Naive thymus-derived CD8-positive, alpha-beta T cell (primary cell): ENCODE measurements around the gene KAT8. TPM values are rescaled to one million over a fixed set of nuclear protein-coding genes. Genes with fewer than 3 reads are reported as not detected.
"Not testable (repeated sequence)": the region's sequence is repeated elsewhere in the genome, so short reads cannot be mapped to it uniquely, and the experiment has no call there.

Experiments used
- ATAC-seq, 2 donors: fragments of 150-1000 bp; cut with Tn5 transposase in 1 of 2; sonication (Bioruptor Pico), chemical (Tn5 transposase) in 1 of 2; 1 replicate in 1 of 2; 2 replicates in 1 of 2; pipeline ENCODE4 v1.10.0; 2021; ENCODE audit warnings: mild to moderate bottlenecking in 2 of 2, moderate library complexity in 2 of 2
- POLR2A ChIA-PET: fragments of 350-600 bp; sonication (Branson Sonifier 250); formaldehyde crosslinking; loops from one replicate; lab custom pipeline; 2021; ENCODE audit warnings: antibody characterized with exemption; lab: Charles Lee
- DNase-seq, 10 donors: peaks; one replicate each; pipeline versions ENCODE4 v3.0.0 to v3.0.0-alpha.2; 2020 to 2022
- H3K27ac Mint-ChIP-seq, 10 donors: one replicate each; pipeline ENCODE4 v1.8.0; 2020 to 2022; ENCODE audit warnings: mild to moderate bottlenecking in 10 of 10, mixed read lengths in 10 of 10, moderate library complexity in 4 of 10, inconsistent platforms in 1 of 10
- H3K27me3 Mint-ChIP-seq, 5 donors: one replicate each; pipeline ENCODE4 v1.8.0; 2021 to 2022; ENCODE audit warnings: mixed read lengths in 5 of 5
- H3K36me3 Mint-ChIP-seq, 3 donors: one replicate each; pipeline ENCODE4 v1.8.0; 2020 to 2022; ENCODE audit warnings: mixed read lengths in 3 of 3, mild to moderate bottlenecking in 2 of 3, inconsistent platforms in 1 of 3
- H3K4me1 Mint-ChIP-seq, 4 donors: one replicate each; pipeline ENCODE4 v1.8.0; 2021 to 2022; ENCODE audit warnings: mixed read lengths in 4 of 4
- H3K4me3 Mint-ChIP-seq, 10 donors: one replicate each; pipeline ENCODE4 v1.8.0; 2020 to 2022; ENCODE audit warnings: mild to moderate bottlenecking in 10 of 10, mixed read lengths in 10 of 10, moderate library complexity in 6 of 10, inconsistent platforms in 1 of 10
- H3K9me3 Mint-ChIP-seq, 9 donors: one replicate each; pipeline ENCODE4 v1.8.0; 2020 to 2022; ENCODE audit warnings: mixed read lengths in 9 of 9, mild to moderate bottlenecking in 3 of 9, inconsistent platforms in 1 of 9, moderate library complexity in 1 of 9
- polyA plus RNA-seq, 3 donors: library from polyadenylated mRNA; unstranded; fragments of 300-500 nt; fragmentation: Illumina TruSeq; gene quantifications; one replicate each; pipeline ENCODE4 v1.2.3, GENCODE V29; 2021
- total RNA-seq, 8 experiments: library from RNA in 2 of 8; stranded (reverse) in 2 of 8; gene quantifications; one replicate each; pipeline ENCODE4 v1.2.3 and lab custom pipeline; 2021 to 2026

The KAT8 gene
- total and polyA plus RNA-seq, 5 experiments from 2014 or later: 58.0 to 123 (median 90.5) TPM

DNA sequence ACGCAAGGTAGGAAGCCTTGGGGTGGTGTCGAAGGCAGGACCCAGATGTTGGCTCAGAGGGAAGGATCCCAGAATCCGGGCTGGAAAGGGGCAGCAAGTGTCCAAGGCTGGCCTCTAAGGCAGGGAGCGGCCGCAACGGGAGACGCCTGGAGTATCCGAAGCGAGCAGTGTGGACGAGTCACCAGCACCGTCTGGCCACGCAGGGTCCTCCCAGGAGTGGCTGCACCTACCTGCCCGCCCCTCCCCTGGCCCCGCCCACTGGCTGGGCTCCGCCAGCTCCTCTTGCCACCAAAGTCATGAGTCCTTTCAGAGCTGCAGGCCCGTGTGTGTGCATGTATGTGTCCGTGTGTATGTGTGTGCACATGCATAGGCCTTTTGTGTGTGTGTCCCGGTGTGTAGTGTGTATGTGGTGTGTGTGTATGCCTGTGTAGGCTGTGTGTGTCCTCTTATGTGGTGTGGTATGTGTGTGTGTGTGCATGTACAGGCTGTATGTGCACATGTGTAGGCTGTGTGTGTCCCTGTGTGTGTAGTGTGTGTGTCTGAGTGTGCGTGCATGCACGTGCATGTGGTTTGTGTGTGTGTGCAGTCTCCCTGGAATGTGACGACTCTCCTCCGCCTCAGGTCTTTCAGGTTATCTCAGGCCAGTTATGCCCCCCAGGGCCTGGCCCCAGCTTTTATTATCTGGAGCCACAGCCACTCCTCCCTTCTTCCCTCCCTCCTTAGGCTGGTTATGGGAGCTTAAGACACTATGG is 18.2 kb downstream of the KAT8 start, which contains the start of gene PRSS8:
PRSS8 (minus strand) TSS at position 193 of the 752 bp plus-strand sequence. CDS start 229 bp downstream, outside the sequence.
- H3K27ac Mint-ChIP-seq: peak within 1 kb of the TSS in 2 of 10 donors; percentile 70 to 84
- ATAC-seq (no peak), DNase-seq (no peak)
- no peaks in the 10 kb centered on the region for H3K27me3 Mint-ChIP-seq
- H3K4me3 Mint-ChIP-seq: no peak within 1 kb of the TSS
- no peaks in the 10 kb centered on the region for H3K9me3 Mint-ChIP-seq
- POLR2A ChIA-PET: interaction anchor here (1.3 to 2.5 kb wide), 3 partner anchors 18 to 139 kb away, joined by 4 to 10 read pairs (median 5); partner anchors contain the start of genes FUS and KAT8
- H3K36me3 Mint-ChIP-seq: peaks cover 0 to 21% (median 2%) of the 10 kb centered on the region in 3 donors
- peaks cover 0 to 9% (median 0%) of the 10 kb centered on the region in 4 donors for H3K4me1 Mint-ChIP-seq

DNA sequence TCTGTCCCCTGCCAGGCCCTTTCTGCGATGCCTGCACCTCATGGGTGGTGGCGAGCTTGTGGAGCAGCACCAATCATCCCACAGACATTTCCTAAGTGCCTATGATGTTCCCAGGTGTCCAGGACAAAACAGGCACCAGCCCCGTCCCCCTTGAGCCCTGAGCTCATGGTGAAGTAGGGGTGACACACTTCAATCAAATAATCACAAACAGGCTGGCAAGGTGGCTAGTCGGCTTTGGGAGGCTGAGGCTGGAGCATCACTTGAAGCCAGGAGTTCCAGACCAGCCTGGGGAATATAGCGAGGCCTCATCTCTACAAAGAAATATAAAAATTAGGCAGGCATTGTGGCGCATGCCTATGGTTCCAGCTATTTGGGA is 18.8 kb downstream of the KAT8 start:
- Mint-ChIP-seq H3K4me1 (peaks cover 0 to 10% (median 1%) of the 10 kb centered on the region in 4 donors), H3K4me3 (no peak overlapping the region), H3K9me3 (no peaks in the 10 kb centered on the region), H3K27me3 (no peaks in the 10 kb centered on the region), H3K27ac (peak overlapping the region in 1 of 10 donors; percentile 70), H3K36me3 (peaks cover 0 to 15% (median 2%) of the 10 kb centered on the region in 3 donors)
- POLR2A ChIA-PET: interaction anchor here (0.6 to 2.5 kb wide), 3 partner anchors 19 to 139 kb away, joined by 3 to 10 read pairs (median 4); partner anchors contain the start of gene KAT8
- ATAC-seq (no peak), DNase-seq (no peak)

DNA sequence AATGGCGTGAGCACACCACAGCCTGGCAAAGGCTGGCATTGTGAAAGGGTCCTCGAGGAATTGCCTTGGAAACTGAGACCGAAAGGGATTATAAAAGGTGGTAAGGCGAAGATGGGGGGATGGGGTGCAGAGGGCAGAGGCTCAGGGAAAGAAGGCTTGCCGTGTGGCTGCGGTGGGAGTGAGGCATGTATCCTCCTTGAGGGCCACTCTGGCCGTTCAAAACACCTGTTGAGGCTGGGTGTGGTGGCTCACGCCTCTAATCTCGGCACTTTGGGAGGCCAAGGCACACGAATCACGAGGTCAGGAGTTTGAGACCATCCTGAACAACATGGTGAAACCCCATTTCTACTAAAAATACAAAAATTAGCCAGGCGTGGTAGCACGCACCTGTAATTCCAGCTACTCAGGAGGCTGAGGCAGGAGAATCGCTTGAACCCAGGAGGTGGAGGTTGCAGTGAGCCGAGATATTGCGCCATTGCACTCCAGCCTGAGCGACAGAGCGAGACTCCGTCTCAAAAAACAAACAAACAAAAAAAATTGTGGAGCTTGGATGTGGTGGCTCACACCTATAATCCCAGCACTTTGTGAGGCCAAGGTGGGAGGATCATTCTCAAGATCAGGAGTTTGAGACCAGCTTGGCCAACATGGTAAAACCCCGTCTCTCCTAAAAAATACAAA is 19.5 kb downstream of the KAT8 start:
- H3K9me3 Mint-ChIP-seq, ATAC-seq, DNase-seq, H3K27ac Mint-ChIP-seq, H3K36me3 Mint-ChIP-seq, H3K4me3 Mint-ChIP-seq, H3K27me3 Mint-ChIP-seq: not testable (repeated sequence)
- peaks cover 4 to 12% (median 5%) of the 10 kb centered on the region in 4 donors for H3K4me1 Mint-ChIP-seq
- POLR2A ChIA-PET: interaction anchor here (0.6 to 2.5 kb wide), 3 partner anchors 19 to 140 kb away, joined by 3 to 10 read pairs (median 4); partner anchors contain the start of gene KAT8

DNA sequence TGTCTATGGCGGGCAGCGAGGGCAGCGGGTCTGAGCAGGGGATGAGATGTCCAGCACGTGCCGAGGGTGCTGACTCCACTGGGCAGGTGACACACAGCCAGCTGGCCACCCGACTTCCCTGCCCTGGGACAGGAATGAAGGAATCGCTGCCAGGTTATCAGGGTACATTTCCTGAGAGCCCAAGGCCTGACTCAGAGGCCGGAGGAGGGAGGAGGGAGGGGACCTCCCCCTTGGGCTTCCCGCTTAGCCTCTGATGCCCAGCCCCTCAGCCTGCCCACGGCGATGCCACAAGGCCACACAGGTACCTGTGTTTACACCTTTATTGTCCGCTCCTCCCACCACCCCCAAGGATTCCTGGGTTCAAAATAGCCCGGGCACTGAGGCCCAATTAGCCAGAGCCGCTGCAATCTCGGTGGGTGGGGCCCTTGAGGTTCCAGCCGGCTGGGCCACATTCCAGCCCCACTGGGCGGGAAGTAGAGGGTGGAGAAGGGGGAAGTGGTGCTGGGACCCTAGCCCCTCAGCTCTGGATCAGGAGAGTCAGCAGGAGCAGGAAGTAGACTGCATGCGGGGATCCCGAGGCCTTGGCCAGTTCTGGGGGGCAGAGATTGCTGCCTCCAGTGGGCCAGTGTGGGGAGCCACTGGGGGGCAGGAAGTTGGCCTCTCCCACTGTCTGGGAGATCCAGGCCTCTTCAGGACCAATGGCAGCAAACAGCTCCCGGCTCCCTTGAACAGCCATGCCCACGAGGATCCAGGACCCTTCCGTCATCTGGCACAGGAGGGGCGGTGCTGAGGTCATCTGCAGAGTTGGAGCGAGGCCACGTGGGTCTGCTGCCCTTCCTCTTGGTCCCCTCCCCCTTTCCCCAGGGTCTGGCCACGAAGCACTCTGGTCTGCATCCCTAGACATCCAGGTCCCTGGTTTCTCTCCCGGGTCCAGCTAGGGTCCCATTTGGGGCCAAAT is 21.4 kb downstream of the KAT8 start:
- POLR2A ChIA-PET: interaction anchor here (0.6 to 1.6 kb wide), 6 partner anchors 27 to 728 kb away, joined by 4 to 10 read pairs (median 6); no protein-coding TSS in a partner anchor
- no peak for ATAC-seq
- Mint-ChIP-seq H3K27ac (no peak overlapping the region), H3K4me3 (no peak overlapping the region), H3K9me3 (no peaks in the 10 kb centered on the region), H3K36me3 (no peaks in the 10 kb centered on the region), H3K27me3 (no peaks in the 10 kb centered on the region), H3K4me1 (peaks cover 12 to 15% (median 14%) of the 10 kb centered on the region in 4 donors)
- DNase-seq: peak in 1 of 10 donors; percentile 10

DNA sequence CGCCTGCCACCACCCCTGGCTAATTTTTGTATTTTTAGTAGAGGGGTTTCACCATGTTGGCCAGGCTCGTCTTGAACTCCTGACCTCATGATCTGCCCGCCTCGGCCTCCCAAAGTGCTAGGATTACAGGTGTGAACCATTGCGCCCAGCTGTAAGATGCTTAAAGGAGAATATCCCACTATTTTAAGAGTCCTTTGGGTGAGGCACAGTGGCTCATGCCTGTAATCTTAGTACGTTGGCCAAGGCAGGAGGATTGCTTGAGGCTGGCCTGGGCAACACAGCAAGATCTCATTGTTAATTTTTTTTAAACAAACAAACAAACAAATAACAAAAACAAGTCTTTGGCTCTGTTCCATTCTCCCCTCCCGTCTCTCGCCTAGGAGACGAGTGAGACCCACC is 23.6 kb downstream of the KAT8 start:
- not testable (repeated sequence) for ATAC-seq, H3K9me3 Mint-ChIP-seq, DNase-seq, H3K36me3 Mint-ChIP-seq, H3K4me3 Mint-ChIP-seq, H3K27me3 Mint-ChIP-seq
- peak overlapping the region in 4 of 10 donors; percentile 11 to 56 (median 42) for H3K27ac Mint-ChIP-seq
- POLR2A ChIA-PET: interaction anchor here (1.1 to 7.2 kb wide), 4 partner anchors 14 to 70 kb away, joined by 3 to 240 read pairs (median 41); partner anchors contain the start of genes FUS and KAT8
- peaks cover 10 to 18% (median 15%) of the 10 kb centered on the region in 4 donors for H3K4me1 Mint-ChIP-seq

DNA sequence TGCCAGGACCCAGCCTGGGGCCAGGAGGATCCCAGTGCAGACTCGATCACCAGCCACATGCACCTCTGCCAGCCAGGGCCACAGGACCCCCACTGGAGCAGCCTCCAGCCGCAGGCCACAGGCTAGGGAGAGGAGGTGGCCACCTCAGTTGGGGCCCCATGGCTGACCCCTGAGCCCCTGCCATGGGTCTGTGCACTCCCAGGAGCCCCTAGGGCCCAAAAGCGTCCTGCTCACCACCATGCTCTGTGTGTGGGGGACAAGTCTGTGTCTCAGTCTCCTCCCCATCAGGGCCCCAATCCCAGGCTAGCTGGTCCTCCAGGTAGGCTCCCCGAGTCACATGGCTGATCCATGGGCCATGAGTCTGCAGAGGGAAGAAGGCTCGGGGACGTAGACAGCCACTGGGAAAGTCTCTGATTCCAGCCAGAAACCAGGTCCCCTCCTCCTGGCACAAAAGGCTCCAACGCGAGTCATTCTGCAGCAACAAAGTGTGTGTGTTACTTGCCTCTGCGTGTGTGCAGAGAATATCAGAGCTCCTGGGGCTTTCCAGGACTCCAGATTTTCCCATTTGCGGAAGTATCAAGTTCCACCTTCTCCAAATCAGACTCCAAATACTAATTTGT is 24.1 kb downstream of the KAT8 start:
- no peaks in the 10 kb centered on the region for H3K9me3 Mint-ChIP-seq
- ATAC-seq (no peak), DNase-seq (no peak)
- POLR2A ChIA-PET: interaction anchor here (0.5 to 7.2 kb wide), 41 partner anchors 10 to 956 kb away, joined by 3 to 240 read pairs (median 4); partner anchors contain the start of genes ARMC5, FBRS, FUS and HSD3B7
- peak overlapping the region; percentile 8 to 95 (median 90) for H3K27ac Mint-ChIP-seq
- peaks cover 10 to 18% (median 15%) of the 10 kb centered on the region in 4 donors for H3K4me1 Mint-ChIP-seq
- H3K36me3 Mint-ChIP-seq: no peaks in the 10 kb centered on the region
- H3K4me3 Mint-ChIP-seq: peak overlapping the region; percentile 39 to 82 (median 68)
- no peaks in the 10 kb centered on the region for H3K27me3 Mint-ChIP-seq

DNA sequence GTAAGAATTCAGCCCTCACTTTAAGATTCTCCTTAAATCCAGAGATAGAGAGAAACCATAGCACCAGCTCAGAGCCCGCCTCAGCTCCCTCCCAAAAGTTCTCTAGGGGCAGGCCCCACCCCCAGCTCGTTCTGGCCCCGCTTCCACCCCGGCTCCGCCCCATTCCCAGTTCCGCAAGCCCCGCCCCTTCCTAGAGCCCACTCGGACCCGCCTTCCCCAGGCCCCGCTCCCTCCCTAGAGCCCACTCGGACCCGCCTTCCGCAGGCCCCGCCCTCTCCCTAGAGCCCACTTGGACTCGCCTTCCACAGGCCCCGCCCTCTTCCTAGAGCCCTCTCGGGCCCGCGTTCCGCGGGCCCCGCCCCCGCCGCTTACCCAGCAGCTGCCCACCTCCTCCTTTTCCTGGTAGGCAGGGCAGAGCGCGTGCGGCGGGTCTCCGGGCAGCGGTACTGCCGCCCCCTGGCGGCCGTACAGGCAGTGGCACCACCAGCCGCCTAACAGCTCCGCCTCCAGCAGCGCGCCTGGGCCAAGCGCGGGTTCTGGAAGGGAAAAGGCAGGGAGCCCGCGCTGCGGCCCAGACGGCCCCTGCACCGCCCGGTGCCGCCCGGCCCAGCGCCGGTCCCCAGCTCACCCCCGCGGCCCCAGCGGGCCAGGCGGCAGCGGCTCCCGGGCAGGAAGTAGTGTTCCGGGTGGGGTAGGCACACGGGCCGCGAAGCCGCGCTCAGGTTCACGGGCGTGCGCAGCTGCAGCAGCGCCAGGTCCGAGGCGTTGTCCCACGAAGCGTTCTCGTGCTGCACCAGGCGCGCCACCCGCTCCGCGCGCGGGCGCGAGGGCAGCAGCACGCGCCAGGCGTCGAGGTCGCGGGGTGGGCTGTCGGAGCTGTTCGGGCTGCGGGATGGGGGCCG is 24.9 kb downstream of the KAT8 start:
- H3K27ac Mint-ChIP-seq: peak overlapping the region; percentile 8 to 95 (median 90)
- H3K9me3 Mint-ChIP-seq: no peaks in the 10 kb centered on the region
- no peaks in the 10 kb centered on the region for H3K36me3 Mint-ChIP-seq
- H3K27me3 Mint-ChIP-seq: peaks cover 0 to under 1% (median 0%) of the 10 kb centered on the region in 5 donors
- H3K4me1 Mint-ChIP-seq: peaks cover 10 to 18% (median 15%) of the 10 kb centered on the region in 4 donors
- DNase-seq (peak; percentile 92 to 99 (median 96)), ATAC-seq (peak; percentile 85 to 87)
- POLR2A ChIA-PET: interaction anchor here (0.5 to 7.2 kb wide), 44 partner anchors 11 to 956 kb away, joined by 3 to 240 read pairs (median 4); partner anchors contain the start of genes ARMC5, FBRS, FUS and HSD3B7
- peak overlapping the region; percentile 52 to 82 (median 68) for H3K4me3 Mint-ChIP-seq

DNA sequence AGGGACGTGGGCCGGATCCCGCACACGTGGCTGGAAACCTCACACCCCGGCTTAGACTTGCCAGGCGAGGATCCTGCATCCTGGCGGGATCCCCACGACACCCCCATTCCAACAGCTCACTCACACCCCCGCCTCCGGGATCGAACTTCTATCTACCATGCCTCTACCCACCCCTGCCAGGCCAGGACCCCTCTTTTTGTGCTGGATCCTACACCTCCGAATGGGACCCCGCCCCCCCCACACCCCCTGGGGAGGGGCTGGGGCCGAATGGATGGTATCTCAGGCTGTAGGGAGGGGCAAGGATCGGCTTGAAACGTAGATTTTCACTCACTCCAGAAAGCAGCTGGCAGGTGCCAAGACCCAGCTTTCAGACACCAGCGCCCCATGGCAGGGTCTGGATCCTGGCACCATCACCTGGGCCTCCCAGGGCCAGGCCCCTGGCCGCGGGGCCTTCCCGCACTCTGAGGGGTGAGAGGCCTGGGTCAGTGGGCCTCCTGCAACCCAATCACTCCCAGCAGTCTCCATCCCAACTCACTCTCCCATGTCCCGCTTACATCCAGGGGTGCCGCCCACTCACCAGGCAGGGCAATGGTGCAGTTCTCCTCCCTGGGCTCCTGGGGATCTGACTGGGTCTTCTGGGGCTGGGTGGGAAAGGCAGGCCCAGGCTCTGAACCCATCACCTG is 25.7 kb downstream of the KAT8 start:
- Mint-ChIP-seq H3K9me3 (no peaks in the 10 kb centered on the region), H3K4me3 (peak overlapping the region; percentile 61 to 84 (median 74)), H3K36me3 (no peaks in the 10 kb centered on the region), H3K27me3 (peaks cover 0 to 5% (median 0%) of the 10 kb centered on the region in 5 donors), H3K27ac (peak overlapping the region in 8 of 10 donors; percentile 29 to 87 (median 66)), H3K4me1 (peaks cover 11 to 22% (median 15%) of the 10 kb centered on the region in 4 donors)
- POLR2A ChIA-PET: interaction anchor here (1.0 to 7.2 kb wide), 29 partner anchors 12 to 726 kb away, joined by 3 to 240 read pairs (median 5); partner anchors contain the start of genes ARMC5, FBRS, FUS and HSD3B7
- DNase-seq (no peak), ATAC-seq (no peak)

DNA sequence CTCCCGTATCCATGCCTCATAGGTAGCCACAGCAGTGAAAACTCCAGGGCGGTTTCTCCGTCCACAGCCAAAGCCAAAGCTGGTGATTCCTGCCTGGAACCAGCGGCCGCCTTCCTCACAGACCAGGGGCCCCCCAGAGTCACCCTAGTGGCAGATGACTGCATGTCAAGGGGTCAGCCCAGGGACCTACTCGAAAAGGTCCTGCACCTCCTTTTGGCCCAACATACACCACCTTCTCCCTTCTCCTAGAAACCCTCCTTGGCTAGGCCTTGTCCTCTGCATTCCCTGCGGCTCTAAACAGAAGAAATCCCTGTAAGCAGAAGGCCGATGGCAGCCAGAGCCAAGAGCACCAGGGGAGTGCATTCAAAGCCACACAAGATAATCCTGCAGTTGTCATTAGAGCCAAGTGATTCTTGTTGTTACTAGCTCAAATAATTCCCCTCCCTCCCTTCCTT is 26.3 kb downstream of the KAT8 start:
- Mint-ChIP-seq H3K36me3 (no peaks in the 10 kb centered on the region), H3K4me1 (peaks cover 9 to 22% (median 15%) of the 10 kb centered on the region in 4 donors), H3K4me3 (peak overlapping the region; percentile 61 to 84 (median 74)), H3K27me3 (peaks cover 0 to 5% (median 0%) of the 10 kb centered on the region in 5 donors), H3K27ac (peak overlapping the region in 7 of 10 donors; percentile 29 to 87 (median 70)), H3K9me3 (no peaks in the 10 kb centered on the region)
- no peak for DNase-seq
- POLR2A ChIA-PET: interaction anchor here (1.5 to 7.2 kb wide), 6 partner anchors 23 to 111 kb away, joined by 5 to 240 read pairs (median 27); partner anchors contain the start of genes FUS, KAT8, PYCARD and STX4
- no peak for ATAC-seq
